Measurements from ENCODE around the gene RABGAP1L. TPM values are rescaled to one million over a fixed set of nuclear protein-coding genes. Genes with fewer than 3 reads are reported as not detected.

Gene RABGAP1L
- total RNA-seq, 1 experiment from 2014 or later, result 29.3 TPM

DNA sequence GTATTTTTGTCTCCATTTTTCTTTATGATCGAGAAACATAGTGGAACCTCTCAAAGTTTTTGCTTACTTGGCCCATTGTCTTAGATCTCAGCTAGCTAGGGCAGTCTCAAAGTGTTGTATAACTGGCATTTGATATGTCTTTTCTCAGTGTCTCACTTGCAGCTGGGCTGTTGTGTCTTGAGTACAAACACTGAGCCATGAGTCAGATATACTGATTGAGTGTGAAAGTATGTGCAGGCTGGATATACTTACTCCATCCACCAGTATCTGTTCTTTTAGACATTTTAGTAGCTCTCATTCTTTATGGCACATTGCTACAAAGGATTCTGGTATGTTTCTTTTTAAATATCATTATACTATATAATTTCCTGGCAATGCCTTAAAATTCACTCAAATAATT is 274.1 kb downstream of the RABGAP1L start:
- DNase-seq (ENCODE audit: low read depth, low spot score) (no peak), ATAC-seq (no peak)
- no TSS peak for BruUV-seq (replicated peaks)
- no peak for TF ChIP-seq SRF (IDR thresholded peaks at IDR 0.05; ENCODE audit: low read depth)
- TF ChIP-seq FOSL1 (IDR thresholded peaks at IDR 0.05; ENCODE audit: low read depth), result no peak
- TF ChIP-seq RAD21 (IDR thresholded peaks at IDR 0.05; ENCODE audit: low read depth), result no peak
- no peak for TF ChIP-seq POLR2A (IDR thresholded peaks at IDR 0.05; ENCODE audit: borderline replicate concordance, extremely low read depth, insufficient read depth, insufficient read length)
- no peak for TF ChIP-seq TCF7L2 (IDR thresholded peaks at IDR 0.05; ENCODE audit: borderline replicate concordance, extremely low read depth, insufficient read depth, insufficient read length)
- TF ChIP-seq ZNF274 (IDR thresholded peaks at IDR 0.05; ENCODE audit: low read depth, low read length), result no peak
- no peak for TF ChIP-seq JUND (IDR thresholded peaks at IDR 0.05)
- TF ChIP-seq SIN3A (IDR thresholded peaks at IDR 0.05; ENCODE audit: low read depth), result no peak
- TF ChIP-seq EZH2 (IDR thresholded peaks at IDR 0.05), result no peak
- TF ChIP-seq EGR1 (IDR thresholded peaks at IDR 0.05; ENCODE audit: low read depth), result no peak
- TF ChIP-seq CEBPB (IDR thresholded peaks at IDR 0.05; ENCODE audit: low read depth), result no peak
- no peak for TF ChIP-seq POLR2AphosphoS5 (IDR thresholded peaks at IDR 0.05; ENCODE audit: low read depth, low read length)
- no peak for TF ChIP-seq ZFX (IDR thresholded peaks at IDR 0.05)
- TF ChIP-seq, protein P1, sequence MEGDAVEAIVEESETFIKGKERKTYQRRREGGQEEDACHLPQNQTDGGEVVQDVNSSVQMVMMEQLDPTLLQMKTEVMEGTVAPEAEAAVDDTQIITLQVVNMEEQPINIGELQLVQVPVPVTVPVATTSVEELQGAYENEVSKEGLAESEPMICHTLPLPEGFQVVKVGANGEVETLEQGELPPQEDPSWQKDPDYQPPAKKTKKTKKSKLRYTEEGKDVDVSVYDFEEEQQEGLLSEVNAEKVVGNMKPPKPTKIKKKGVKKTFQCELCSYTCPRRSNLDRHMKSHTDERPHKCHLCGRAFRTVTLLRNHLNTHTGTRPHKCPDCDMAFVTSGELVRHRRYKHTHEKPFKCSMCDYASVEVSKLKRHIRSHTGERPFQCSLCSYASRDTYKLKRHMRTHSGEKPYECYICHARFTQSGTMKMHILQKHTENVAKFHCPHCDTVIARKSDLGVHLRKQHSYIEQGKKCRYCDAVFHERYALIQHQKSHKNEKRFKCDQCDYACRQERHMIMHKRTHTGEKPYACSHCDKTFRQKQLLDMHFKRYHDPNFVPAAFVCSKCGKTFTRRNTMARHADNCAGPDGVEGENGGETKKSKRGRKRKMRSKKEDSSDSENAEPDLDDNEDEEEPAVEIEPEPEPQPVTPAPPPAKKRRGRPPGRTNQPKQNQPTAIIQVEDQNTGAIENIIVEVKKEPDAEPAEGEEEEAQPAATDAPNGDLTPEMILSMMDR (IDR thresholded peaks at IDR 0.05 in 2 of 3, conservative IDR thresholded peaks at IDR 0.05 in 1 of 3; ENCODE audit: borderline replicate concordance in 1 of 3, insufficient read depth in 1 of 3, low read depth in 2 of 3, low read length in 2 of 3), result no peak
- ChIA-PET RAD21 (ENCODE audit: low non-redundant PET in 1 of 2, low total read pairs in 2 of 2, uncharacterized antibody in 2 of 2, unreplicated experiment in 2 of 2) (no interaction called here), POLR2A (no interaction called here), CTCF (no interaction called here)
- no peaks in the 10 kb centered on the region for H3K9me2 ChIP-seq (ENCODE audit: insufficient read depth)
- H3K4me2 ChIP-seq (ENCODE audit: low read length), result no peak overlapping the region
- no peak overlapping the region for H3K4me3 ChIP-seq (replicated peaks in 1 of 2; ENCODE audit: low read depth in 1 of 2, low read length in 2 of 2)
- intact Hi-C loops (cut with micrococcal nuclease), result no loop called here
- H3K9ac ChIP-seq (ENCODE audit: low read length), result no peak overlapping the region
- no peaks in the 10 kb centered on the region for H3K4me1 ChIP-seq (ENCODE audit: control insufficient read depth in 1 of 2, insufficient read depth in 2 of 2, low read length in 2 of 2)
- H3K27me3 ChIP-seq (ENCODE audit: insufficient read depth, low read length), result no peaks in the 10 kb centered on the region
- no peaks in the 10 kb centered on the region for H3K79me2 ChIP-seq (ENCODE audit: insufficient read depth, low read length)
- H2AFZ ChIP-seq (ENCODE audit: low read depth, low read length, poor library complexity, severe bottlenecking), result no peak overlapping the region
- no peaks in the 10 kb centered on the region for H3K9me3 ChIP-seq (ENCODE audit: control insufficient read depth in 1 of 2, insufficient read depth in 1 of 2, low read depth in 1 of 2, low read length in 2 of 2)
- no peaks in the 10 kb centered on the region for H4K20me1 ChIP-seq (ENCODE audit: insufficient read depth)
- H3K36me3 ChIP-seq (ENCODE audit: control insufficient read depth in 1 of 2, insufficient read depth in 2 of 2, low read length in 2 of 2), result no peaks in the 10 kb centered on the region
- no peak overlapping the region for H3K27ac ChIP-seq (ENCODE audit: low read depth, low read length)

All from HCT116 (cell line).